ENCODE data around the gene B3GALT5.
"Not testable (repeated sequence)": the region's sequence is repeated elsewhere in the genome, so short reads cannot be mapped to it uniquely, and the experiment has no call there.

Gene B3GALT5

DNA sequence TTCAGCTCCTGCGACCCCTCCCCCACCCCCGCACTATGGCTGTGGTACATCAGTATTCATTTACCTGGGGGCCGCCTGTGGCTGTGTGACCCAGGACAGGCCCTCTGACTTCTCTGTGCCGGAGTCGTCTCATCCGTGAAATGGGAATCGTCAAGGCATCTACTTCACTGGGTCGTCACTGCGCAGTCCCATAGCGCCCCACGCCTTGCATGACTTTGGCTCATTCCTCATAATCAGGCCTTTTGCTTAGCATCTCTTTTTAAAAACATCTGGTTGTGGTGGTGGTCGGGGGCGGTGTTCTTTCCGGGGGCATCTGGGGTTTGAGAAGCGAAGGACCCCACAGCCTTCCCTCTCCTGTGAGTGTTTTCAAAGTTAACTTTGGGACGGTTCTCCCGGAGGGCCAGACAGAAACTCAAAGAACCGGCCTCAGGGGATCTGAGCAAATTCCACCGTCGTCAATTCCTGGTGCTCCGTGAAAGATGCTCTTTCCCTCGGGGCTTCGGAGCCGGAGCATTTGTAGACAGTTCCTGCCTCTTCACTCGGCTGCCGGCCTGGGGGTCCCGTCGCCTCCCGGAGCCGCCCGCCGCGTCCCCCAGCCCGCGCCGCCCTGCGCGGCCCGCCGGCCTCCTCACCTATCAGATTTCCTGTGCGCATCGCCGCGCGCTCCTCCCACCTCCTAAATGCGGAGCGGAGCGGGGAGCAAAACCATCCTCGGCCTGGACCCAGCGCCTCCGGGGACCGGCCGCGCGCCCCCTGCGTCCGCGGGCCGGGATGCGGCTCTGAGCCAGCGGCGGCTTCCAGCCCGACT, at the start of gene B3GALT5:
Gene B3GALT5, plus strand, starts transcription at position 708 of the 808 bp plus-strand sequence. CDS start 47,620 bp downstream, outside the sequence.
- no peak for DNase-seq (ENCODE audit: low read depth)

DNA sequence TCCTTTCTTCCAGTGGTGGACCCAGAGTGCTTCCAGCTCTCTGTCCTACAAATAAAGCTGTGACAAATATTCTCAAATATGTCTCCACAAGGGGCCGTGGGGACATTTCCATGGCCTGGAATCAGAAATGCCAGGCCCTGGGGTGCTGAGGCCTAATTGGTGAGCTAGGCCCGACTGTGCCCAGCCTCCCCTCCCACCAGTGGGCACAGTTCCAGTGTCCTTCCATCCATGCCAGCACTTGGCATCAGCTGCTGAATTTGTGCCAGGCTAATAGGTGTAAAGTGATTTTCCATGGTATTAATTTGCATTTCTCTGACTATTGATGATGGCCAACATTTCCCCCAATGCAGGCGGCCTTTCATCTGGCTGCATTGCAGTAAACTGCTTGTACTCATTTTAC, 48.5 kb upstream of the B3GALT5 start:
- DNase-seq (ENCODE audit: low read depth) = no peak

DNA sequence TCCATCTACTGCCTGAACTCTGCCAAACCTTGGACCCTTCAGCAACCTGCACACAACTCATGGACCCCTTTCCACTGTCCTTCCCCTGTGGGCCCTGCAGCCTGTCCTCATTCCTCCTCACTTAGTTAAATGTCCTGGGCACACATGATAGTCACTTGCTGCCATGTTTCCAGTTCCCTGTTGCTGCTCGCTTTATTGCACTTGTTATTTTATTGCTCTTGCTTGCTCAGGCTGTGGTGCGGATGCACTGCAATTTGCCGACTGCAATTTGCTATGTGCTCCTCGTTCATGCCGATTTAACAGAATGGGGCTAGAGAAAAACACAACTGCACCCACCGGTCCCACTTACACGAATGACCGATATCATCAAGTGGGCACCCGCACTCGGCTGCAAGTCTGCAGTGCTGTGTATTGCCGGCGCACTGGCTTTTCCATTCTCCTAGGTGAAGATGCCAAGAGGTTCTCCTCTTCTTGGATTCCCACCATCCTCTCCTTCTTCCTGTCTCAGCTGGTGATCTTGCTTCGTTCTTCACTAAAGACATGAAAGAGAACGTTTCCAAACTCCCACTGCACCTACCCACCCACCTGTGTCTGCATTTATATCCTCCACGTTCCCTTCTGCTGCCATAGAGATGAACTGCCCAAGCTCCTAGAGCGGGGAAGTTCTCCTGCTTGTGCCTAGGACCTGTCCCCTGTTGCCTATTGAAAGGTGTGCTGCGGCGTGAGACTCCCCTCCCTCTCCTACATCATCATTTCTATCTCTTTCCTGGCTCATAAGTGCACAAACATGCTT, 45.4 kb upstream of the B3GALT5 start:
- no peak for DNase-seq (ENCODE audit: low read depth)

- no peak for DNase-seq (ENCODE audit: low read depth)
These were observed 44.4 kb upstream of the B3GALT5 start for GRCh38 chr21:39568361-39568760.

GRCh38 chr21:39575775-39576174, 37.0 kb upstream of the B3GALT5 start:
- no peak for DNase-seq (ENCODE audit: low read depth)

- no peak for DNase-seq (ENCODE audit: low read depth)
These were observed 36.1 kb upstream of the B3GALT5 start for GRCh38 chr21:39576518-39577128.

DNA sequence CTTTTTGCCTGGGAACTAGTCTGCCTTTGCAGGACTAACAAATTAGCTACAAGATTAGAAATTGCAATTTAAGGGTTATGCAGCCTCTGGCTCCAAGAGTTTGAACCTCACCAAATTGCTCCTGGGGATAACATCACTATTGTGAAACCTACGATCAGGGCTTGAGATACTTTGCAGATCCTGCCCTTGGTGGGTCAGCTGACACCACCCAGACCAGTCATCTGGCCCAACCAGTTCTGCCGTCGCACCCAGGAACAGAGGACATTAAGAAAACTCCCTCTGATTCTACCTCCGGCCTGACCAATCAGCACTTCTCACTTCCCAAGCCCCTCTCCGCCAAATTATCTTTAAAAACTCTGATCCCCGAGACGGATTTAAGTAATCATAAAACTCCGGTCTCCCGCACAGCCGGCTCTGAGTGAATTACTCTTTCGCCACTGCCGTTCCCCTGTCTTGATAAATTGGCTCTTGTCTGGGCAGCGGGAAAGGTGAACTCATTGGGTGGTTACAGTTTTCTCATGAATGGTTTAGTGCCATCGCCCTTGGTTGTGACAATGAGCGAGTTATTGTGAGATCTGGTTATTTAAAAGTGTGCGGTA, 32.9 kb upstream of the B3GALT5 start:
- DNase-seq (ENCODE audit: low read depth) = no peak

DNA sequence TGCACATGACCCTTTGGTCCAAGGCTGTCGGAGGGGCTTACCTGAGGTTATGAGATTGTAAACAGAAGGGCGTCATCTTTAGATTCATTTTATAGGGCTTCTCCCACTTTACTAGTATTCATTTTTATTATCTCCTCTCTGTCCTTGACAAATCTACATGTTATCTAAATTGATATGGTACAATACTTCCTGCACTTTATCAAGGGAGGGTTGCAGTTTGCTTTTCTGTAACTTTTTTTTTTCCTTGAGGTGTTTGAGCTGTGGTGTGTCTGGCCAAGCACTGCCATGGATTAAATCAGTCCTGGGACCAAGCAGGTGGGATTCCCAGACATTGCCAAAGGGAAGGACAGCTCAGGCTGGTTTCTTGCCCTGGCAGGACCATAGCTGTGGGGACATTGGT, 32.0 kb upstream of the B3GALT5 start:
- no peak for DNase-seq (ENCODE audit: low read depth)

DNA sequence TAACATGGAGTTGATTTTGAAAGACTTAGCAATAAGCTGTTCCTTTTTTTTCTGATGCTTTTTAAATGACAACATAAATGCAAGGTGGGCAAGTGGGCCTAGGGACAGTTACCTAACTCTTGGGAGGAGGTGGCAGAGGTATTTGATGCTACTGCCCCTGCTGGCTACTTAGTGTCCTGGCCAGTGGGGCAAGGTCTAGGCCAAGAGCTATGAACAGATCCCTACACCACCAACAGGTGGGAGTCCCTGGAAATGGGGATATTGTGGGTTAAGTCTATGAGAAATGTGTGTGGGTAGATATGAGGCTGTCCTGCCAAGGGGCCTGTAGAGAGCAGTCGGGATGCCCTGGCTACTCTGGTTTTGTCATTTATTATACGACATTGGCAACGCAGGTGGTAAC, 31.3 kb upstream of the B3GALT5 start:
- no peak for DNase-seq (ENCODE audit: low read depth)

GRCh38 chr21:39582749-39583148, 30.0 kb upstream of the B3GALT5 start:
- DNase-seq (ENCODE audit: low read depth) = no peak

DNA sequence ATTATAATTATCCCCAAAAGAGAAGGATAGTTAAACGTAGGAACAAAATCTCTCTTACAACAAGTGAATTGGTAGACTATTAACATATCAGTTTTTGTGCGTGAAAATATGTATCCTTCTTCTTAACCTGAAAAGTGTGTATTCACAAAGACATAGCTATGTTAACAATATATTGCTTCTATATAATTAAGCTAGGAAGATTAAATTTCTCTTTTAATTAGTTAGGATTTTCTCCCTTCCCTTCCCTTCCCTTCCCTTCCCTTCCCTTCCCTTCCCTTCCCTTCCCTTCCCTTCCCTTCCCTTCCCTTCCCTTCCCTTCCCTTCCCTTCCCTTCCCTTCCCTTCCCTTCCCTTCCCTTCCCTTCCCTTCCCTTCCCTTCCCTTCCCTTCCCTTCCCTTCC, 29.2 kb upstream of the B3GALT5 start:
- not testable (repeated sequence) for DNase-seq (ENCODE audit: low read depth)

GRCh38 chr21:39587376-39587775, 25.4 kb upstream of the B3GALT5 start:
- DNase-seq (ENCODE audit: low read depth) = no peak

- DNase-seq (ENCODE audit: low read depth) = no peak
These were observed 23.9 kb upstream of the B3GALT5 start for GRCh38 chr21:39588884-39589283.

- DNase-seq (ENCODE audit: low read depth) = no peak
These were observed 19.2 kb upstream of the B3GALT5 start for GRCh38 chr21:39593522-39593921.

- no peak for DNase-seq (ENCODE audit: low read depth)
These were observed 17.3 kb upstream of the B3GALT5 start for GRCh38 chr21:39595465-39595864.

DNA sequence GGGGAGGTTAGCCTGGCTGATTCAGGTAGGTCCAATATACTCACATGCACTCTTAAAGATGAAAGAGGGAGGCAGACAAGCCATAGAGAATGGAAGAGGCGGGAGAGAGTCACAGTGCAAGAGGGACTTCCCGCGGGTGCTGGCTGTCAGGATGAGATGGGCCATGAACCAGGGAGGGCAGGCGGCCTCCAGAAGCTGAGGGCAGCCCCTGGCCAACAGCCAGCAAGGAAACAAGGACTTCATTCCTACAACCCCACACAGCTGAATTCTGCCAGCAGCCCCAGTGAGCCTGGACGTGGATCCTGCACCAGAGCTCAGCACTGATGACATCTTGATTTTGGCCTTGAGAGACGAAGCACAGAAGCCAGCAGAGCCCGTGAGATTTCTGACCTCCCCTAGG, 15.1 kb upstream of the B3GALT5 start:
- DNase-seq (ENCODE audit: low read depth) = no peak

- DNase-seq (ENCODE audit: low read depth) = no peak
These were observed 13.4 kb upstream of the B3GALT5 start for GRCh38 chr21:39599191-39599970.

GRCh38 chr21:39601187-39601928, 11.4 kb upstream of the B3GALT5 start:
- DNase-seq (ENCODE audit: low read depth) = no peak

DNA sequence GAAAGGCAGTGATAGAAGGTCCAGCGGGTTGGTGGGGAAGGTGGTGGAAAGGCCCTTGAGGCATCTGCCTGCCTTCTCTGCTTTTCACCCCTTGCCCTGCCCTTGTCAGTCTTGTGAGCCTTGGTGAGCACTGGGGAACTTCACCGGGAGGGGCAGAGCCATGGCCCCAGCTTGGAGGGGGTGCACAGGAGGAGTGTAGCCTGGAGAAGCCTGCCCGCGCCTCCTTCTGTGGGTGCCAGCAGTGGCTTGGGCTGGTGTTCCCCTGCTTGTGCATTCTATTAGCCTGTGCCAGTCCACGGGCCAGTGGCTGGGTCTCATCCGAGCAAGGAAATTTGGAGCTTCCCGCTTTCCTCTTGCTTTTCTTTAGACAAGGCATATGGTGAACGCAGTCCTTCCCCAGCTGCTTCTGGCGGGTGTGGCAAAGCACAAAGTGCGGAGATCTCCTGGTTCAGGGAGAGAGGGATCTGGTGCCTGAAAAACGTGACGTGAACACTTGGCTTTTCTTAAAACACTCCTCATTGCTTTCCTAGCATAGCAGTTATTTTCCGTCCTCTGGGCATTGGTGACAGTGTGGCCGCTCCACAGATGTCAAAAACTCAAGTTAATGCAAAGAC, 10.6 kb upstream of the B3GALT5 start:
- no peak for DNase-seq (ENCODE audit: low read depth)

DNA sequence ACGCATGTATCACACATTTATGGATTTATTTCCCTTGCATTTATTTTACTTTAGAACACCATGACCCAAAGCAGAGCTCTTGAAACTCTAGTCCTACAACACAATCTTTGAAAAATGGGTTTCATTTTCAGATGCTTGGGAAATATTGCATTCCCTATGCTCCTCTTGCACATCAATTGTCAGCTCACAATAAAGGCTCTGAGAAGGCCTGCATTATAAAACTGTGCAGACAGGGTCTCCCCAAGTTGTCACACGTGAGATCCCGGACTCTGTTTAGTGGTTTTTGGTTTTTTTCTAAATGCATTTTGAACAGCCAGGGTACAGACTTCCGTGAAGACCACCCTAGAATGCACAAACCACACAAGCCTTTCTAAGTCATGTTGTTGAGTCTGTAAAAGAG, 9.9 kb upstream of the B3GALT5 start:
- no peak for DNase-seq (ENCODE audit: low read depth)

DNA sequence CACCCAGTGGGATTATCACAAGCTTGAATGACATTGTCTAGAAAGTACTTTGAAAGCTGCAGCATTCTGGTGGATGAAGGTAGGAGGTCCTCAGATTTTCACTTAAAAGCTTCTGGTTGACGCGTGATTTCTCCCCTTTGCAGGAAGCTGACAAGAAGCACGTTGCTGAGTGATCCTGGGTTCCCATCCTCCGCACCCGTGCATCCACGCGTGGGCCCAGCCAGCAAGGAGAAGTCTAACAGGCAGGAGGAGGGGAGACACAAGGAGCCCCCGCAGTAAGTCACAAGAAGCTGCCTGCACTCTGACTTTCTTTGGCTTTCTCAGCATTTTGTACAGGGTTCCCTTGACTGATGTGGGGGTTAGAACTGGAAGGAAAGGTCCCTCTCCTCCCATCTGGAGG, 7.8 kb upstream of the B3GALT5 start:
- no peak for DNase-seq (ENCODE audit: low read depth)
